IMR-90 (cell line): ENCODE data around the gene DDX39A. TPM values are rescaled to one million over a fixed set of nuclear protein-coding genes. Genes with fewer than 3 reads are reported as not detected.

Experiments
- ATAC-seq: fragments of 200-7000 bp; cut with Tn5 transposase; 2 replicates; pipeline ENCODE4 v1.9.1; 2020; ENCODE audit warnings: low read depth, mild to moderate bottlenecking, moderate library complexity
- BruUV-seq: library from RNA; stranded (reverse); fragments of 400-500 nt; replicated peaks from 2 replicates; lab custom pipeline; 2021; lab: Mats Ljungman, UMichigan
- CTCF ChIA-PET: fragments of 300-600 bp; formaldehyde crosslinking; extraction: SDS; loops from one replicate; lab custom pipeline; 2021; ENCODE audit warnings: antibody characterized with exemption; lab: Yijun Ruan, JAX
- POLR2A ChIA-PET: fragments of 300-600 bp; sonication (Branson Sonifier 250); formaldehyde crosslinking; loops from one replicate; lab custom pipeline; 2022; ENCODE audit warnings: antibody characterized with exemption; ENCODE audit not compliant: unreplicated experiment; lab: Charles Lee
- DNase-seq: peaks from one replicate; pipeline ENCODE4 v3.0.0; 2013
- H2AFZ ChIP-seq: replicated peaks from 2 replicates; pipeline ENCODE3; 2013; ENCODE audit warnings: low read length, mild to moderate bottlenecking; ENCODE audit not compliant: poor library complexity
- H2AK5ac ChIP-seq: 2 replicates; pipeline ENCODE4 v1.6.1; 2013; ENCODE audit warnings: low read depth, low read length, inconsistent platforms
- H2AK9ac ChIP-seq: replicated peaks from 2 replicates; pipeline ENCODE3; 2013; ENCODE audit warnings: mild to moderate bottlenecking, low read depth, low read length, moderate library complexity; ENCODE audit not compliant: poor library complexity
- H2BK120ac ChIP-seq: 2 replicates; pipeline ENCODE4 v1.6.1; 2013; ENCODE audit warnings: low read depth, low read length, inconsistent platforms
- H2BK15ac ChIP-seq: 3 replicates; pipeline ENCODE4 v1.6.1; 2013; ENCODE audit warnings: low read depth, low read length, inconsistent platforms
- H2BK20ac ChIP-seq: 2 replicates; pipeline ENCODE4 v1.6.1; 2013; ENCODE audit warnings: low read depth, mild to moderate bottlenecking, inconsistent platforms, low read length, moderate library complexity
- H2BK5ac ChIP-seq: 2 replicates; pipeline ENCODE4 v1.6.1; 2013; ENCODE audit warnings: mild to moderate bottlenecking, low read depth, low read length, inconsistent platforms; ENCODE audit not compliant: poor library complexity, severe bottlenecking
- H3K14ac ChIP-seq: replicated peaks from 2 replicates; pipeline ENCODE4 v1.6.1; 2013; ENCODE audit warnings: low read depth, low read length, inconsistent platforms
- H3K18ac ChIP-seq: 2 replicates; pipeline ENCODE4 v1.6.1; 2013; ENCODE audit warnings: low read depth, low read length, control low read depth
- H3K23ac ChIP-seq: 2 replicates; pipeline ENCODE4 v1.6.1; 2013; ENCODE audit warnings: low read depth, low read length, inconsistent platforms
- H3K27ac ChIP-seq: 2 replicates; pipeline ENCODE4 v1.5.1; 2013; ENCODE audit warnings: mild to moderate bottlenecking, control low read depth, low read length; ENCODE audit not compliant: insufficient read depth
- H3K27me3 ChIP-seq: 2 replicates; pipeline ENCODE4 v1.6.1; 2013; ENCODE audit warnings: low read length; ENCODE audit not compliant: control insufficient read depth, insufficient read depth
- H3K36me3 ChIP-seq: 2 replicates; pipeline ENCODE4 v1.6.1; 2013; ENCODE audit warnings: low read length, mixed read lengths; ENCODE audit not compliant: control insufficient read depth, insufficient read depth
- H3K4ac ChIP-seq: 2 replicates; pipeline ENCODE4 v1.6.1; 2013; ENCODE audit warnings: low read depth, low read length, inconsistent platforms
- H3K4me1 ChIP-seq: 2 replicates; pipeline ENCODE4 v1.6.1; 2013; ENCODE audit warnings: low read length, mixed read lengths; ENCODE audit not compliant: control insufficient read depth, insufficient read depth
- H3K4me2 ChIP-seq: 2 replicates; pipeline ENCODE4 v1.6.1; 2013; ENCODE audit warnings: low read depth, mild to moderate bottlenecking, control low read depth, low read length, moderate library complexity
- H3K4me3 ChIP-seq: 2 replicates; pipeline ENCODE4 v1.5.1; 2013; ENCODE audit warnings: low read depth, mild to moderate bottlenecking, control low read depth, low read length, moderate library complexity; ENCODE audit not compliant: insufficient read depth
- H3K56ac ChIP-seq: 2 replicates; pipeline ENCODE4 v1.6.1; 2013; ENCODE audit warnings: low read length, inconsistent platforms; ENCODE audit not compliant: insufficient read depth; ENCODE audit errors: extremely low read depth
- H3K79me1 ChIP-seq, 2 experiments: 2 replicates each; pipeline ENCODE4 v1.6.1; 2013; ENCODE audit warnings: low read length in 2 of 2, inconsistent platforms in 1 of 2, low read depth in 1 of 2
- H3K9ac ChIP-seq: 2 replicates; pipeline ENCODE4 v1.6.1; 2013; ENCODE audit warnings: low read depth, low read length, control low read depth
- H3K9me1 ChIP-seq: 2 replicates; pipeline ENCODE4 v1.6.1; 2013; ENCODE audit warnings: low read length, inconsistent platforms; ENCODE audit not compliant: insufficient read depth
- H3K9me3 ChIP-seq: 2 replicates; pipeline ENCODE4 v1.6.1; 2013; ENCODE audit warnings: low read length; ENCODE audit not compliant: control insufficient read depth, insufficient read depth
- H4K20me1 ChIP-seq: 2 replicates; pipeline ENCODE4 v1.6.1; 2013; ENCODE audit warnings: low read length, inconsistent platforms; ENCODE audit not compliant: insufficient read depth
- H4K5ac ChIP-seq: 2 replicates; pipeline ENCODE4 v1.6.1; 2013; ENCODE audit warnings: mild to moderate bottlenecking, low read depth, low read length, control low read depth
- H4K8ac ChIP-seq, 2 experiments: 2 replicates each; pipeline ENCODE4 v1.6.1; 2013; ENCODE audit warnings: low read depth in 2 of 2, low read length in 2 of 2, control low read depth in 1 of 2, inconsistent platforms in 1 of 2
- H4K91ac ChIP-seq: 2 replicates; pipeline ENCODE4 v1.6.1; 2013; ENCODE audit warnings: low read depth, low read length, inconsistent platforms; ENCODE audit not compliant: insufficient read depth
- BHLHE40 ChIP-seq: fragments of 150-350 bp; IDR thresholded peaks from 2 replicates; pipeline ENCODE4 v1.6.1; 2016; ENCODE audit warnings: mild to moderate bottlenecking, low read depth, low read length
- CEBPB ChIP-seq: IDR thresholded peaks from 2 replicates; pipeline ENCODE4 v1.6.1; 2012; ENCODE audit warnings: low read depth, low read length, improper control_type of control experiment
- CHD1 ChIP-seq: IDR thresholded peaks from 2 replicates; pipeline ENCODE4 v1.6.1; 2012; ENCODE audit warnings: low read depth, low read length, improper control_type of control experiment
- FOS ChIP-seq: fragments of 150-350 bp; IDR thresholded peaks from 2 replicates; pipeline ENCODE4 v1.6.1; 2016; ENCODE audit warnings: low read depth, low read length
- MAZ ChIP-seq: IDR thresholded peaks from 2 replicates; pipeline ENCODE4 v1.6.1; 2012; ENCODE audit warnings: low read depth, mild to moderate bottlenecking, low read length, improper control_type of control experiment, moderate library complexity, borderline replicate concordance
- MXI1 ChIP-seq: IDR thresholded peaks from 2 replicates; pipeline ENCODE4 v1.6.1; 2012; ENCODE audit warnings: low read depth, mild to moderate bottlenecking, low read length, moderate library complexity, borderline replicate concordance
- NFE2L2 ChIP-seq: fragments of 150-350 bp; IDR thresholded peaks from 2 replicates; pipeline ENCODE4 v1.6.1; 2016; ENCODE audit warnings: low read depth, mild to moderate bottlenecking, low read length
- RAD21 ChIP-seq: IDR thresholded peaks from 2 replicates; pipeline ENCODE4 v1.6.1; 2012; ENCODE audit warnings: low read length, improper control_type of control experiment
- RCOR1 ChIP-seq: IDR thresholded peaks from 2 replicates; pipeline ENCODE4 v1.6.1; 2012; ENCODE audit warnings: mild to moderate bottlenecking, low read length, improper control_type of control experiment; ENCODE audit not compliant: insufficient replicate concordance
- RFX5 ChIP-seq: IDR thresholded peaks from 2 replicates; pipeline ENCODE4 v1.8.0; 2012; ENCODE audit warnings: low read depth, mild to moderate bottlenecking, low read length, moderate library complexity
- SMC3 ChIP-seq: fragments of 150-350 bp; IDR thresholded peaks from 2 replicates; pipeline ENCODE4 v1.6.1; 2016; ENCODE audit warnings: low read depth, mild to moderate bottlenecking, antibody characterized with exemption, low read length, moderate library complexity
- WGBS, 2 experiments: methylation state at CpG; one replicate each; pipeline versions ENCODE4 v1.1.5 to v1.1.7; 2013; ENCODE audit warnings: missing lambda C conversion rate in 2 of 2; ENCODE audit not compliant: insufficient read length in 1 of 2; ENCODE audit errors: extremely low coverage in 2 of 2; 5-methylcytosine and 5-hydroxymethylcytosine counted together
- dilution Hi-C: fragments of 300-500 bp; cut with HindIII; formaldehyde crosslinking; loops from one replicate; pipeline ENCODE4 v1.14.3; 2018; ENCODE audit warnings: low sequenced_read_pairs; ENCODE audit not compliant: unreplicated experiment
- in situ Hi-C: fragments of 300-500 bp; cut with MboI; formaldehyde crosslinking; loops from 3 replicates; pipeline ENCODE4 v1.14.3; 2019; ENCODE audit warnings: low sequenced_read_pairs, inconsistent platforms, mixed read lengths
- intact Hi-C: fragments of 100-400 bp; cut with micrococcal nuclease; formaldehyde crosslinking; loops from 2 replicates; pipeline ENCODE4 v1.10.0; 2022
- polyA plus RNA-seq, 3 experiments: library from polyadenylated mRNA; depleted of rRNA; stranded (reverse); fragments of >200 nt; gene quantifications; 2 replicates each; pipeline ENCODE4 v1.2.3, GENCODE V29; 2012; ENCODE audit warnings: low replicate concordance in 1 of 3
- total RNA-seq: library from RNA; depleted of rRNA; stranded (reverse); fragments of >200 nt; gene quantifications from 2 replicates; pipeline ENCODE4 v1.2.3, GENCODE V29; 2012
- TF ChIP-seq, protein P1 (sequence below): fragments of 150-350 bp; IDR thresholded peaks from 2 replicates; pipeline ENCODE4 v1.6.1; 2017; ENCODE audit warnings: mild to moderate bottlenecking, antibody characterized with exemption, low read length, low read depth
- TF ChIP-seq, protein P2 (sequence below): conservative IDR thresholded peaks from 2 replicates; pipeline ENCODE4 v1.5.1; 2012; ENCODE audit warnings: mild to moderate bottlenecking, low read depth, low read length, improper control_type of control experiment

The DDX39A gene
- total and polyA plus RNA-seq, 2 of the 4 experiments (the other 2 are of a cell fraction) = 82.5 to 83.0 TPM

DNA sequence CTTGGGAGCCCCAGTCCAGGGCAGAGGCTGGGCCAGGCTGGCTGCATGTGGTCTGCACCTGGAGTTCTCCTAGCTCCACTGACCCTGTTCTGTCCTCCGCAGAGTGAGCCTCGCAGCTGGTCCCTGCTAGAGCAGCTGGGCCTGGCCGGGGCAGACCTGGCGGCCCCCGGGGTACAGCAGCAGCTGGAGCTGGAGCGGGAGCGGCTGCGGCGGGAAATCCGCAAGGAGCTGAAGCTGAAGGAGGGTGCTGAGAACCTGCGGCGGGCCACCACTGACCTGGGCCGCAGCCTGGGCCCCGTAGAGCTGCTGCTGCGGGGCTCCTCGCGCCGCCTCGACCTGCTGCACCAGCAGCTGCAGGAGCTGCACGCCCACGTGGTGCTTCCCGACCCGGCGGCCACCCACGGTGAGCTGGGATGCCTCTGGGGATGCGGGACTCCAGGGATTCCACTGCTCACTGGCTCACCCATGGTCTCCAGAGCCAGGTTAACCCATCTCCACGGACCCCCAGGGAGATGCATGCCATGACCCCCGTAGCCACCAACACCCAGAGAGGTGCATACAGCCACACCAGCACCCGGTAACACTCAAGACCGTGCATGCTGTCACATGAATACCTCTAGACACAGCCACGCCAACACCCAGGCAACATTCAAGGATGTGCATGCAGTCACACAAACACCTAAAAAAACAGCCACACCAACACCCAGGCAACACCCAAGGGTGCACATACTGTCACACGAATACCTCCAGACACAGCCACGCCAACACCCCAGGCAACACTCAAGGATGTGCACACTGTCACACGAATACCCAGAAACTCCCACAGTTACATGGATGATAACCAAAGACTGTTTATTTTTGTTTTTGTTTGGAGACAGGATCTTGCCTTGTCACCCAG lies 22.1 kb upstream of the DDX39A start (continued):
- TF ChIP-seq, protein P1, sequence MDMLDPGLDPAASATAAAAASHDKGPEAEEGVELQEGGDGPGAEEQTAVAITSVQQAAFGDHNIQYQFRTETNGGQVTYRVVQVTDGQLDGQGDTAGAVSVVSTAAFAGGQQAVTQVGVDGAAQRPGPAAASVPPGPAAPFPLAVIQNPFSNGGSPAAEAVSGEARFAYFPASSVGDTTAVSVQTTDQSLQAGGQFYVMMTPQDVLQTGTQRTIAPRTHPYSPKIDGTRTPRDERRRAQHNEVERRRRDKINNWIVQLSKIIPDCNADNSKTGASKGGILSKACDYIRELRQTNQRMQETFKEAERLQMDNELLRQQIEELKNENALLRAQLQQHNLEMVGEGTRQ = no peak

DNA sequence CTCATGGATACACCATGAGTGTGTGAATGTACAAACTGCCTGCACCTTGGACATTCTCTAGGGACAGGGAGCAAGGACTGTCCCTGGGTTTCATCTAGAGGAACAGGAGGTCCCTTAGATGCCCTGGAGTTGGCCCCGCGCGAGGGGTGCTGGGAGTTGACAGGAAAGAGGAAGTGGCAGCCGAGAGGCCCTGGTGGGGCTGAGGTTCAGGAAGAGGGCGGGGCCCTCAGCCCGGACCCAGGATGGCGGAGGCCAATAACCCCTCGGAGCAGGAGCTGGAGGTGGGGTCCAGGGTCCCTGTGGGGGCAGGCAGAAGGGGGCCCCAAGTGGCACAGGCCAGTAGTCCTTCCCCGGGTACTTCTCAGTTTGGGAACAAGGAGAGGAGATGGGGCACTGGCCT lies 20.9 kb upstream of the DDX39A start:
- intact Hi-C loops (no loop called here), dilution Hi-C loops (no loop called here), in situ Hi-C loops (no loop called here)
- Histone ChIP-seq H2BK15ac (no peak overlapping the region), H3K23ac (no peak overlapping the region), H2AK5ac (no peak overlapping the region), H3K4me3 (no peak overlapping the region), H2AK9ac (no peak overlapping the region), H3K36me3 (peaks cover 36% of the 10 kb centered on the region), H3K56ac (no peak overlapping the region), H3K18ac (no peak overlapping the region), H2BK120ac (no peak overlapping the region), H4K91ac (no peak overlapping the region), H2AFZ (peak overlapping the region; percentile 43), H4K5ac (0 out of 2 replicates have a peak overlapping the region, but pooled peaks have one; percentile 23), H3K27ac (no peak overlapping the region), H2BK20ac (no peak overlapping the region), H3K9me3 (no peaks in the 10 kb centered on the region), H3K4me1 (peaks cover 5% of the 10 kb centered on the region), H3K9ac (no peak overlapping the region), H4K20me1 (peaks cover 31% of the 10 kb centered on the region), H4K8ac (no peak overlapping the region), H3K4me2 (no peak overlapping the region), H3K4ac (no peak overlapping the region), H3K27me3 (no peaks in the 10 kb centered on the region), H2BK5ac (no peak overlapping the region), H3K9me1 (peaks cover 31% of the 10 kb centered on the region), H3K14ac (no peak overlapping the region), H3K79me1 (peaks cover 17 to 75% of the 10 kb centered on the region in 2 experiments)
- BruUV-seq = no TSS peak
- ChIA-PET POLR2A (no interaction called here), CTCF (no interaction called here)
- no peak for ATAC-seq
- 54% methylated on average over 5 of the region's 9 CpGs; no CpG with 5 or more reads in 1 of the 2 experiments for WGBS, 2 experiments
- DNase-seq = no peak
- TF ChIP-seq MXI1 = no peak
- TF ChIP-seq, protein P2, sequence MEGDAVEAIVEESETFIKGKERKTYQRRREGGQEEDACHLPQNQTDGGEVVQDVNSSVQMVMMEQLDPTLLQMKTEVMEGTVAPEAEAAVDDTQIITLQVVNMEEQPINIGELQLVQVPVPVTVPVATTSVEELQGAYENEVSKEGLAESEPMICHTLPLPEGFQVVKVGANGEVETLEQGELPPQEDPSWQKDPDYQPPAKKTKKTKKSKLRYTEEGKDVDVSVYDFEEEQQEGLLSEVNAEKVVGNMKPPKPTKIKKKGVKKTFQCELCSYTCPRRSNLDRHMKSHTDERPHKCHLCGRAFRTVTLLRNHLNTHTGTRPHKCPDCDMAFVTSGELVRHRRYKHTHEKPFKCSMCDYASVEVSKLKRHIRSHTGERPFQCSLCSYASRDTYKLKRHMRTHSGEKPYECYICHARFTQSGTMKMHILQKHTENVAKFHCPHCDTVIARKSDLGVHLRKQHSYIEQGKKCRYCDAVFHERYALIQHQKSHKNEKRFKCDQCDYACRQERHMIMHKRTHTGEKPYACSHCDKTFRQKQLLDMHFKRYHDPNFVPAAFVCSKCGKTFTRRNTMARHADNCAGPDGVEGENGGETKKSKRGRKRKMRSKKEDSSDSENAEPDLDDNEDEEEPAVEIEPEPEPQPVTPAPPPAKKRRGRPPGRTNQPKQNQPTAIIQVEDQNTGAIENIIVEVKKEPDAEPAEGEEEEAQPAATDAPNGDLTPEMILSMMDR = no peak
- no peak for TF ChIP-seq CHD1
- TF ChIP-seq SMC3 = no peak
- TF ChIP-seq CEBPB = no peak
- no peak for TF ChIP-seq FOS
- no peak for TF ChIP-seq NFE2L2
- TF ChIP-seq RFX5 = no peak
- TF ChIP-seq RAD21 = no peak
- no peak for TF ChIP-seq RCOR1
- no peak for TF ChIP-seq MAZ
- TF ChIP-seq BHLHE40 = no peak
